HL-60/S4 (cell line): Measurements from ENCODE around the gene FBXL14.

Experiments used
- in situ Hi-C: fragments of 300-500 bp; cut with MboI; formaldehyde crosslinking; loops from 2 replicates; pipeline ENCODE4 v1.14.3; 2022; ENCODE audit warnings: low sequenced_read_pairs

FBXL14 gene

GRCh38 chr12:1594261-1595025 lies at the start of gene FBXL14:
FBXL14 (minus strand) TSS chr12:1594581; CDS start chr12:1594066, 515 bp downstream.
- in situ Hi-C loops, result loop anchor here (25.0 kb wide), 2 partner anchors 782 to 1032 kb away; no protein-coding TSS in a partner anchor

DNA sequence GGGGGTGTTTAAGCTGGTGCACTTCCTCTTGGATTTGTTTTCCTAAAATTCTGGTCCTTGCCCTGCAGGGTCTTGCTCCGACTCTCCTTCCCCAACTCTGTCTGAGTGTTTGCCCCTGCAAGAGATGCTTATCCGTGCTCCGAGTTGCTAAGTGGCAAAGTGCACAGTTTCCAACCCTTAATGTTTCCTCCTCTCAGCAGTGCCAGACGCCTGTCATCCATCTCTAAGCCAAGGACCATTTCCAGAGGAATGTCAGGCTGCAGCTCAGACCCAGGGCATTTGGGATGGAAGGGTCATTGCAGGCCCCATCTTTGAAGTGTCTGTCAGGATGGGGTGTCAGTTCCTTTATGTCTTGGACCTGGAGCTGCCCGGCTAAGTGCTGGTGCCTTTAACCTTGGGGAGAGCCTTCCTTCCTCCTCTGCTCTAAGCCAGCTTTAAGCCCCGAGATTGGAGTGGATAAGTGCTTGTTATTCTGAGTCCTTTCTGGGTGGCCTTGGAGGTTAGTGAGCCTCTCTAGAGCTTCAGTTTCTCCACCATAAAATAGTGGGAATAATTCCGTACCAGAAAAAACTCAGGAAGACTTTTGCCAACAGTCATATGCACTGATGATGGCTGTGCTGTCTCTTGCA lies 49.6 kb upstream of the FBXL14 start:
- in situ Hi-C loops, result no loop called here

DNA sequence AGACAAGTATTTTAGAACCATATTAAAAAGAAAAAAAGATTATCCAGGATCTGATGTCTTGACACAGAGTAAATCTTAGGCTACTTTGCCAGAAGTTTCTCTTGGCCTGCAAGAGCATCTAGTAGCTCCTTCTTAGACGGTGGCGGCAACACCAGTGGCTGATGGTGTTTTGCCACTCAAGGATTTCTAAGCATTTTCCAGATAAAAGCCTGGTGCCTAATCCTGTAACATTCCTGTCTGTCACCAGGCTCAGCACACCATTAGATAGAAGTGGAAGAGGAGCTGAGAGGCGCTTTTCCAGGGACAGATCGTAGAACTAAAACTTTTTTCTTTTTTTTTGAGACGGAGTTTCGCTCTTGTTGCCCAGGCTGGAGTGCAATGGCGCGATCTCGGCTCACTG lies 48.7 kb upstream of the FBXL14 start:
- in situ Hi-C loops, result no loop called here

DNA sequence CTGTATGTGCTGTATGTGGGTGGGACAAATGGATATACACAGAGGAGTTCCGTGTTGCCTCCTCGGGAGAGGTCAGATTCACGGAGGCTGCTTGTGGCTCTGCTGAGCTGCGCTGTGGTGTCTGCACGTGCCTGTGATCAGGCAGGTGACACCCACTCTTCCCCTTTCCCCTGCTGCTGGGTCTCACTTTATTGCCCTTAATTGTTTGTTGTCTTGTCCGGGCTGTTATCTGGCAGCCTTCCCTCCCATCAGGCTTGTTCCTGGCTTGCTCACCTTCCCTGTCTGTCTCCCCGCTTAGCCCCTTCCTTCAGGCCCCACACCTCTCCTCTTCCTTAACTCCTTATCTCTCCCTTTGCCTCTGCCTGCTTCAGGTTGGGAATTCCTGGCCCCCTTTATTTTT lies 48.1 kb upstream of the FBXL14 start:
- in situ Hi-C loops, result no loop called here

DNA sequence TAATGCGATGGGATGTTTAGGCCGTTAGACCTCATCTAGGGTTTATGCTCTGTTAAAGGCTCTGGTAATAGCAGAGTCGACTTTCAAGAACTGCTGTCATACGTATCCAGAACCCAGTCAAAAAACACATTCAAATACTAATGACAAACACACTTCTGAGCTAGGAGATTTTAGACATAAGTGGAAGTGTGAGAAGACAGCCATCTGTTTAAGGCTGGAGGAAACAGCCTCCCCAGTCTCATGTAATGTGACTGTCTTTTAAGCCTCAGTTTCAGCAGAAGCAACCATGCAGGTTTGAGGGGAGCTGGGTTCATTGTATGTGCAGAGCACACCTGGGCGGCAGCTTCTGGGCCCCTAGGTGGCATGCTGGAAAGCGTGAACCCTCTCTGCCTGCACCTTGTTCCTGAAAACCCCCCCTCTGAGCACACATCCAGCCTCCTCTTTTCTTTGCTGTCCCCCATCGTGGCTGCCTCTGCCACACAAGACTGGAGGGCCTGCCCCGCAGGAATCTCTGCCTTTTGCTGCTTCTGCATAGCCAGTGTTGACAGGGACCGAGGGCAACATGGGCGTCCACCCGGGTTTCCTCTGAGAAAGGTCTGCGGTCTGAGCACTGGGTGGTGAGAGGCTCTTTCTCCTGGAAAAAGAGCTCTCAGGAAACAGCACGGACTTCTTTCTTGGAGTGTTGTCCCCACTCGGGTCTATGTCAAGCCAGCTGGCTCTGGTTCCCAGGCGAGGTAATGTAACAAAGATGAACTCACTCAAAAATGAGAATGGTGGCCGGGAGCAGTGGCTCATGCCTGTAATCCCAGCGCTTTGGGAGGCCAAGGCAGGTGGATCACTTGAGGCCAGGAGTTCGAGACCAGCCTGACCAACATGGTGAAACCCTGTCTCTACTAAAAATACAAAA lies 46.2 kb upstream of the FBXL14 start:
- in situ Hi-C loops, result no loop called here

DNA sequence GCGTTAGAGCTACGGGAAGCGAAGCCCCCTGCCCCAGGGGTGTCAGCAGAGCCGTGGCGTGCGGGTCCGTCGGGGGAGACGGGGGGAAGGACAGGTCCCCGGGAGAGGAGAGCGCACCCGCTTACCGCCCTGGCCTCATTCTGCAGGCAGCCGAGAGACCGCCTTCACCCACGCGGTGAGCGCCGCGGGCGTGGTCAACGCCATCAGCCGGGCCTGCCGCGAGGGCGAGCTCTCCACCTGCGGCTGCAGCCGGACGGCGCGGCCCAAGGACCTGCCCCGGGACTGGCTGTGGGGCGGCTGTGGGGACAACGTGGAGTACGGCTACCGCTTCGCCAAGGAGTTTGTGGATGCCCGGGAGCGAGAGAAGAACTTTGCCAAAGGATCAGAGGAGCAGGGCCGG lies 45.2 kb upstream of the FBXL14 start:
- in situ Hi-C loops, result no loop called here

- in situ Hi-C loops, result no loop called here
Measured at GRCh38 chr12:1638203-1638602, 43.8 kb upstream of the FBXL14 start.

DNA sequence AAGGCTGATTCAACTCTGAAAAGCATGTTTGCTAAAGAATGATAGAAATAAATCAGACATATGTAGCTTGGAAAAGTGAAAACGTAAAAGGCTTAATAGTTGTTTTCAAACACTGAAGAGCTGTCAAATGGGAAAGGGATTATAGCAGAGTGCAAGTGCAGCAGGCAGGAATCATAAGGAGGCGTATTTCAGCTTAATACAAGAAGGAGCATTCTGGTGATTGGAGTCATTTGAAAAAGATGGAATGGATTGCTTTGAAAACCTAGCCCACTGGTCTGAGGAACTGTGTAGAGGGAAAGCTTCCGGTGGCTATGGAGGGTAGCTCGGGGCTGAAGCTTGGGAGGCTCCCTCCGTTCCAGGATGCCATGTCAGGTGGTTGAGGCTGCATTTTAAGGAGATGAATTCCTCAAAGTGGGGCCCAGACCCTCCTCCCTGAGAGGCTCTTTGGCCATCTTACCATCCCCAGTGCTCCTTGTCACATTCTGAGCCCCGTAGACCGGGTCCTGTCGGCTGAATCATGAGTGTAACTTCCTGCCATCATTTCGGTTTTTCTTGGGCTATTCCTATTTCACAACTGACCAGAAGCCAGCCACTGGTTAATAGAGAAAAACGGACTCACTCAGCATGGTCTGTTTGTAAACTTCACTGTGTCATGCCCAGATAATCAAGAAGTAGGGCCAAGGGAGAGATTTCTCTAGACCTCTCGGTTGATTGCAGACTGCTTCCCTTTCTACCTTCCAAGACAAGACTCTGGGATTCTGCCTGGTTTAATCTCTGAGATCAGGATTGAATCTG lies 41.1 kb upstream of the FBXL14 start:
- in situ Hi-C loops, result no loop called here

DNA sequence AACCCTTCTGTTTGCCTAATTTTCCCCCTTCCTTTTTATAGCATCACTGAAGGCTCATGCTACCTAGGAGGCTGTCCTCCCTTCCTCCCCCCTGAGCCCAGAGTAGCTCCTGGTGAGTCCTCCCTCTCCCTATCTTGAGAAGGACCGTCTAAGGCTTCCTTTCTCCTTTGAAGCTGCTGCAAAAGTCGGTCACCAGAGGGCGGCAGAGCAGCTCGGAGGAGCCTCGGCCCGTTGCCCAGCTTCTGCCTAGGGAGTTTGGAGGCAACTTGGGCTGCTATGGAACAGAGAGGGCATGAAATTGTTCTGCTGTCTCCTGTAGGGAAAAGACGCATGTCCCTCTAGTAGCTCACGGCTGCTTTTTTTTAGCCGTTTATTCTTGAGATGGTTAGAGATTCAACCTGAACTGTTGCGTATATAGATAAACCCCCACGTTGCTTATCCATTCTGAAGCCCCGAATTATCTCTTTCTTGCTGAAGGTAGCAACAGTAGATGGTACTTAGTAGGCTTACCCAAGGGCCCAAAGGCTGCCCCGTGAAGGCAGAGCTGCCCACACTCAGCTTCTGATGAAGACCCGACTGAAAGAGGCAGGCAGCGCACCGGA lies 40.3 kb upstream of the FBXL14 start:
- in situ Hi-C loops, result no loop called here

GRCh38 chr12:1634149-1634548 lies 39.8 kb upstream of the FBXL14 start:
- in situ Hi-C loops, result no loop called here

- in situ Hi-C loops, result no loop called here
Measured at GRCh38 chr12:1633459-1633858, 39.1 kb upstream of the FBXL14 start.

DNA sequence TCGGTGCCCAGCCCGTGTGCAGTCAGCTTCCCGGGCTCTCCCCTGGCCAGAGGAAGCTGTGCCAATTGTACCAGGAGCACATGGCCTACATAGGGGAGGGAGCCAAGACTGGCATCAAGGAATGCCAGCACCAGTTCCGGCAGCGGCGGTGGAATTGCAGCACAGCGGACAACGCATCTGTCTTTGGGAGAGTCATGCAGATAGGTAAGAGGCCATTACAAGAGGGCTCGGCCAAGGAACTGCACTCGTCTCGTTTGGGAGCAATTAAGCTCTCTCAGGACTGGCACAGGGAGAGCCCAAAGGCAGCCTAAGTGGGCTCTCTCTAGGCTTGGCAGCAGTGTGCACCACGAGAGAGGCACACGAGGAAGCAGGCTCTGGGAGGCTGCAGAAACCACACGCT lies 38.3 kb upstream of the FBXL14 start:
- in situ Hi-C loops, result no loop called here

DNA sequence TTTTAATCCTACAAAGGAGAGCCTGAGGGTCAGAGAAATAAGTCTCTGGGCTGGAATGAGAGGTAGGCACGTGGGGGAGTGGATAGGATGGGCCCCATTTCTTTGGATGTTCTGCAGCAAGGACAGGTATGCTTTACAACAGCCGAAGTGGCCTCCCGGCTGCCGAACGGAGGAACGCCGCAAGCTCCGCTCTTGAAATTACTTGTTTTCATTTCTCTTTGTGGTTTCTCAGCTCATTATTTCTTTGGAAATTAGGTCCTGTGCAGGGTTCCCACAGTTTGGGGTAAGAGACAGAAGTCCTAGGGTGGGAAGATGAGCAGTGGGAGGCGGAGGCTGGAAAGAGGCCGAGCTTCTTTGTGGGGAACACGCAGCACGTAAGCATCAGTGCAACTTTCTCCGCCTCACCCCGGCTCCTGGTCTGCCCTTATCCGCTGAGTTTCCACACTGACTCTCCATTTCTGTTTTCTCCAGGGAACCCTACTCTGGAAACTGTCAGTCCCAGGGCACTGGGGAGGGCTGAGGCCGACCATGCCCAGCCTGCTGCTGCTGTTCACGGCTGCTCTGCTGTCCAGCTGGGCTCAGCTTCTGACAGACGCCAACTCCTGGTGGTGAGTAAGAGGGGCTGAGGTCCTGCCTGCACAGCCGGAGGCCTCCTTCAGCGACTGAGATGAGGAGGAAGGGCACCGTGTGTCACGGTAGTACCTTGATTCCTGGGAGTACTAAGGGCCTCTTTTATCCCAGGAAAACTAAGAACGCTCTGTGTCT lies 36.6 kb upstream of the FBXL14 start:
- in situ Hi-C loops, result no loop called here

DNA sequence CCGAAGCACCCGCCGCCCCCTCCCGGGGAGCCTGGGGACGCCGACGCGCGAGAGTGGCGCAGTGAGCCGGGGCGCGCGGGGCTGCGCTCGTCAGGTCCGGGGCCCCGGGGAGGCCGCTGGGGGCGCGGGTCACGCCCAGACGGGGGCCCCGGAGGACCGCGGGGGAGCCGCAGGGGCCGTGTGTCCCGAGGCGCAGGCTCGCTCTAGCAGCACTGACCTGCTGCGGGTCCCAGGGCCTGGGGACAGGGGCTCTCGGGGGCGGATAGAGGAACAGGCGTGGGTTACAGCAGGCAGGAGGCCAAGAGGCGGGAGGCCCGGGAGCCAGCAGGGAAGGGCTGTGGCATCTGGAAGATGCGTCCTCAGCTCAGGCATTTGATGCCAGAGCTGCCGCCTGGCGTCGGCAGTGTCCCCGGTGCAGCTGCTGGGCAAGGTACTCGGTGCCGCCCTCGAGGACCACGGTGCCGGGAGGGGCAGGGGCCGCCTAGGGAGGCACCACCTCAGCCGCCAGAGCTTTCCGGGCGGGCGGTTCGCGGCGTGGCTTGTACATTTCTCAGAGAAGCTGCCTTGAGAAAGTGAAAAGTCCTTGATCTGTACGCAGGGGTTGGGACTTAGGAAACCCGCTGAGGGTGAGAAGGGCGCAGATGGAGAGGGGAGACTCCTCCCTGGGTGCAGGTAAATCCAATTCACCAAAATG lies 35.9 kb upstream of the FBXL14 start:
- in situ Hi-C loops, result no loop called here

GRCh38 chr12:1629338-1630132 lies 35.2 kb upstream of the FBXL14 start:
- in situ Hi-C loops, result no loop called here

GRCh38 chr12:1628666-1629337 lies 34.4 kb upstream of the FBXL14 start, which contains the start of gene WNT5B:
WNT5B (plus strand) TSS chr12:1629231; CDS start chr12:1631355, 2,124 bp downstream.
- in situ Hi-C loops, result no loop called here

DNA sequence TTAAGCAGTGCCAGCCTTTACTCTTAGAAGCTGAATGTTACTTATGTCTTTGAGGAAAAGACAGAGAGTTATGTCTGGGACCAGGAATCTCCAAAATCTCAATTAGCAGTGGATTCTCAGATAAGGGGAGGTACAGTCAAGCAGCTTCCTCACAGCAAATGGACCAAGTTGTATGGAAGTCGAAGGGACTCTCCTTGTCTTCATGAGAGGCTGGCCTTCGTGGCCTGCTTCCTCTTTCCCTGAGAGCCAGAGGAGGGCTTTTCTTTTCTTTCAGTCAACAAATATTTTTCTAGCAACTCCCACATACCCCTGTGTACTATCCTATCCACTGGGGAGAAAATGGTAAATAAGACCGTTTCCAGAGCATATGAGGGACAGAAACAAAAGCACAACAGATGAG lies 28.0 kb upstream of the FBXL14 start:
- in situ Hi-C loops, result no loop called here

- in situ Hi-C loops, result no loop called here
Measured at GRCh38 chr12:1620092-1620491, 25.7 kb upstream of the FBXL14 start.
